Measurements from ENCODE around the gene TEX22. TPM values are rescaled to one million over a fixed set of nuclear protein-coding genes. Genes with fewer than 3 reads are reported as not detected.
A peak's percentile ranks its signal among the peaks of the same experiment; 100 is the strongest.
"Not testable (repeated sequence)": the region's sequence is repeated elsewhere in the genome, so short reads cannot be mapped to it uniquely, and the experiment has no call there.

Gene TEX22
- total RNA-seq, 2 experiments from 2014 or later, result 0.56 to 2.1 TPM

DNA sequence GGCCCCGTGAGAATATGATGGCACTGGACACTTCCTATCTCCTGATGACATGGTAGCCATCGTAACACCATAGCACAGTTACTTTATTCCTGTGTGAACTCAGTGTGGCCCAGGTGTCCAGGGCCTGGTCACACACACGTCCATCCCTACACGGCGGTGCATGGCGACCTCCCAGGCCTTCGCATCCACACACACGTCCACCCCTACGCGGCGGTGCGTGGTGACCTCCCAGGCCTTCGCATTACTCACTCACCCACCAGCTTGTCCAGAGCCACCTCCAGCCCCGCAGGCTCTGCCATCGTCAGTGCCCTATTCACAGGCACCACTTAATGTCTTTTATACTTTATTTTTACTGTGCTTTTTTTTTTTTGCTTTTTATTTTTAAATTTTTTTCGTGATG, 39.4 kb upstream of the TEX22 start:
- Mint-ChIP-seq H3K9me3 (no peaks in the 10 kb centered on the region), H3K4me1 (peaks cover 10% of the 10 kb centered on the region), H3K27ac (no peak overlapping the region), H3K27me3 (no peaks in the 10 kb centered on the region), H3K36me3 (no peaks in the 10 kb centered on the region), H3K4me3 (no peak overlapping the region)
- DNase-seq, result no peak

DNA sequence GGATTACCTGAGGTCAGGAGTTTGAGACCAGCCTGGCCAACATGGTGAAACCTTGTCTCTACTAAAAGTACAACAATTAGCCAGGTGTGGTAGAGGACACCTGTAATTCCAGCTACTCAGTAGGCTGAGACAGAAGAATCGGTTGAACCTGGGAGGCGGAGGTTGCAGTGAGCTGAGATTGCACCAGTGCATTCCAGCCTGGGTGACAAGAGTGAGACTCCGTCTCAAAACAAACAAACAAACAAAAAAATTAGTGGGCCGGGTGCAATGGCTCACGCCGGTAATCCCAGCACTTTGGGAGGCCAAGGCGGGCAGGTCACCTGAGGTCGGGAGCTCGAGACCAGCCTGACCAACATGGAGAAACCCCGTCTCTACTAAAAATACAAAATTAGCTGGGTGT, 36.9 kb upstream of the TEX22 start:
- not testable (repeated sequence) for DNase-seq, H3K27ac Mint-ChIP-seq, H3K9me3 Mint-ChIP-seq, H3K4me3 Mint-ChIP-seq, H3K27me3 Mint-ChIP-seq, H3K36me3 Mint-ChIP-seq
- peaks cover 11% of the 10 kb centered on the region for H3K4me1 Mint-ChIP-seq

DNA sequence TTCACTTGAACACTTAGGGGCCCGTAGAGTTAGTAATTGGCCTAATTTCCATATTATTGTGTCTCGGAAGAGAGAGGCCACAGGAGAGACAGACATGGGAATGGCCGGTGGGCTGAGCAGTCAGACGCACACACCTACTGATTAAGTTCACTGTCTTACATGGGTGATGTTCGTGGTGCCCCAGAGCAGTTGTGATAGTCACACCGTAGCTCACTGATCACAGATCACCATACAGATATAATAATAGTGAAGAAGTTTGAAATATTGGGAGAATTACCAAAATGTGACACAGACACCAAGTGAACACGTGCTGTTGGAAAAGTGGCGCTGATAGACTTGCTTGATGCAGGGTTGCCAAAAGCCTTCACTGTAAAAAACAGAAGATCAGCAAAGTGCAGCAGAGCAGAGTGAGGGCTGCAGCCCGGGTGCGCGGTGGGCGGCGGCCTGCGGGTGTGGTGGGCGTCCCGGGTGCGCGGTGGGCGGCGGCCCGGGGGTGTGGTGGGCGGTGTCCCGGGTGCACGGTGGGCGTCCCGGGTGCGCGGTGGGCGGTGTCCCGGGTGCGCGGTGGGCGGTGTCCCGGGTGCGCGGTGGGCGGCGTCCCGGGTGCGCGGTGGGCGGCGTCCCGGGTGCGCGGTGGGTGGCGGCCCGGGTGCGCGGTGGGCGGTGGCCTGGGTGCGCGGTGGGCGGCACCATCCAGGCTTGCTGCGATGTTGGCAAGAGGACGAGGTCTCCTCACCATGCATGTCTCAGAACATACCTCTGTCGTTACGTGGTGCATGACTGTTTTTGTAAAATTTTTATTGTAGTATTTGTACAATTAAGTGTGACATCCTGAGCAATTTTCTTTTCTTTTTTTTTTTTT, 34.3 kb upstream of the TEX22 start:
- Mint-ChIP-seq H3K27ac (peak overlapping the region; percentile 39), H3K4me3 (peak overlapping the region; percentile 37), H3K9me3 (no peaks in the 10 kb centered on the region)

DNA sequence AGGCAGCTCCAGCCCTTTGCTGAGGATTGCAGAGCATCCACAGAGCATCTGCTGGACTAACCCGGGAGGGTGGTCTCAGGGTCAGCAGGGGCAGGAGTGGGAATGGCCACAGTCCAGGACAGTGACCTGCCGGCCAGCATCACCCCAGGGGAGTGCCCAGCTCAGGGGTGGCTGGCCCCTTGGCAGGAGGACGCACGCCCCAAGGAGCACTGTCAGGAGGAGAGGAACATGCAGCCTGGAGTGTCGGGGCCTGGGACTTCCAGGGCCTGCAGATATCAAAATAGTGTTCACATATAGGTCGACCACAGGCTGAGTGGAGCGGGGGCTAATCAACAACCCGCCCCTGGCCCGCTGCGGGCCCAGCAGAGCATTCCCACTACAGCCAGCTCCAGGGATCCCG, 33.2 kb upstream of the TEX22 start:
- Mint-ChIP-seq H3K9me3 (no peaks in the 10 kb centered on the region), H3K36me3 (no peaks in the 10 kb centered on the region), H3K4me1 (peaks cover 11% of the 10 kb centered on the region), H3K27me3 (no peaks in the 10 kb centered on the region), H3K27ac (no peak overlapping the region), H3K4me3 (no peak overlapping the region)
- DNase-seq, result no peak

More for the DNA sequence above, 34.3 kb upstream of the TEX22 start:
- DNase-seq, result peak; percentile 48
- Mint-ChIP-seq H3K4me1 (peaks cover 11% of the 10 kb centered on the region), H3K36me3 (no peaks in the 10 kb centered on the region), H3K27me3 (no peaks in the 10 kb centered on the region)

DNA sequence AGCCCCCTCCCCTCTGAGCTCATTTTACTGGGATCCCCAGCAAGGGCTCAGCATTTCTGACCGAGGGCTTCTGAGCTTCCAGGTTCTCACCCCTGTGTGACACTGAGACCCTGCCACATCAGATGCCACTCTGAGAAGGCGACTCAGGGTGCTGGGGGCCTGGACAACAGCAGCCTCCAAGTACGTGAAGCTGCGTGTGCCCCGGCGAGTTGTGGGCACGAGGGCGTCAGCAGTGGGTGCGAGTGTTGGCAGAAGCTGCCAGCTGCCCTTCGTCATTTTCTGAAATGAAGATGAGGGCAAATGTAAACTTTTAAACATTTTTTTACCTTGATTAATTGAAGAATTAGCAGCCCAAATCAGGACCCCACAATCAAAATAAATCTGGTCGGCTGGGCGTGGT, 32.7 kb upstream of the TEX22 start:
- Mint-ChIP-seq H3K27me3 (no peaks in the 10 kb centered on the region), H3K9me3 (no peaks in the 10 kb centered on the region), H3K4me3 (no peak overlapping the region), H3K27ac (no peak overlapping the region), H3K4me1 (peaks cover 12% of the 10 kb centered on the region), H3K36me3 (no peaks in the 10 kb centered on the region)
- DNase-seq, result no peak

DNA sequence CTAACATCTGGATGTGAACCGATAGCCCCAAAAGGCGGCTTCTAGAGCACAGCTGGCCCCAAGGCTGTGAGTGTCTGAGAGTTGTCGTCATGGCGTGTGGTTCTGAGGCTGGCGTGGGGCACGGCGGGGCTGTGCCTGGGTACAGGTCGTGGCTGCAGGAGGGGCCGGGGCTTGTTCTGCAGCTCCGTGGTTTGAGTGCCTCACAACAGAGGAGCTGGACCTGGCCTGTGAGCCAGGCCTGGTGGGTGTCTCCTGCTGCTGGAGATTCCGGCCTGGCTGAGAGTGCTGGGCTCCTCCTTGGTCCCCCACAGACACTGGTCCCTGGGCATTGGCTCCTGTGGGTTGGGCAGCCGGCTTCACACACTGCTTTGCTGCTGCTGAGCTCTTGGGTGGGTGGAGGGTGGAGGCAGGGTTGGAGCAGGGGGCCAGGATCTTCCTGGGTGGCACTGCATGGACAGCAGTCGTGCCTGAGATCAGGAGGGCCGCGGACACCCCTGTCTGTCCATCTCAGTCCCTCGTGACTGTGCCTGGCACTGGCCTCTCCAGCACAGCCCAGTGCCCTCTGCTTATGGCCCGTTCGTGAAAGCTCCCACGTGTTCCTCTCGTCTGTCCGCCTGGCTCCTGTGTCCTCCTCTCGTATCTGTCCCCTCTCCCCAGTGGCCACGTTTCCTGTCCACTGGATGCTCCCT, 31.8 kb upstream of the TEX22 start:
- Mint-ChIP-seq H3K27ac (no peak overlapping the region), H3K4me1 (peaks cover 13% of the 10 kb centered on the region), H3K9me3 (no peaks in the 10 kb centered on the region), H3K27me3 (no peaks in the 10 kb centered on the region), H3K36me3 (no peaks in the 10 kb centered on the region), H3K4me3 (no peak overlapping the region)
- DNase-seq, result no peak

DNA sequence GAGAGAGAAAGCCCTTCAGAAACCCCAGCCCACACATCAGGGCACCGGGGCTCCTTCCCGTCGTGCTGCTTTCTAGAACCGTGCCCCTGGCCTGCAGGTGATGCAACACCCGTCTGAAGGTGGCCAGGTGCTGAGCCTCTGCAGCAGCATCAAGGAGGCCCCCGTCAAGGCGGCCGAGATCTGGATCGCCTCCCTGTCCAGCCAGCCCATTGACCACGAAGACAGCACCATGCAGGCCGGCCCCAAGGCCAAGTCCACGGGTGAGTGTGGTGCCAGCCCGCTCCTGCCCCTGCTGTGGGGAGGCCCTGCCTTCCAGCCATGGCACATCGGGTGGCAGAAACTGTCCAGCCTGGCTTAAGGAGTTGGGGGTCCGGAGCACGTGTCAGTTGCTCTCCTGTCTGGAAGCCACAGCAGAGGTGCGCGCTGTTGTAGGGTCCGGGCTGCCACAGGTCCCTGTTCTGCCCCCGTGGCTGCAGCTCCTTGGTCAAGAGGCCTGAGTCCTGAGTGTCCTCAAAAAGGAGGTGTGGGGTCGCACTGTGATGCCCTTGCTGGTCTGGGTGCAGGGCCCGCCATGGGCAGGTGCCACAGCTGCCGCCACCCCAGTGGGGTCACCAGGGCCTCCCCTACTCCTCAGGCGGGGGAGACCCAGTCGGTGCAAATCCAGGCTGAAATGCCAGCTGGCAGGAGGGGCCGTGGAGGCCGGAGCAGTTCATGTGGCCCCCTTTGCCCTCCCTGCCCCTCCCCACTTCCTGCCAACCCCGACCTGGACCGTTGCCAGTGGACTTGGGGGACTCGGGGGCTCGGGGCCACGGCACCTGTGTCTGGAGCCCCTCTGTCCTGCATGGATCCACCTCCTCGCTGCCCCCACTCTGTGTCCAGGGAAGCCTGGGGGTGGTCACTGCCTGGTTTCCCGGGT, 31.0 kb upstream of the TEX22 start:
- H3K4me3 Mint-ChIP-seq, result no peak overlapping the region
- no peaks in the 10 kb centered on the region for H3K27me3 Mint-ChIP-seq
- peaks cover 13% of the 10 kb centered on the region for H3K4me1 Mint-ChIP-seq
- no peaks in the 10 kb centered on the region for H3K36me3 Mint-ChIP-seq
- H3K9me3 Mint-ChIP-seq, result no peaks in the 10 kb centered on the region
- DNase-seq, result no peak
- H3K27ac Mint-ChIP-seq, result no peak overlapping the region

DNA sequence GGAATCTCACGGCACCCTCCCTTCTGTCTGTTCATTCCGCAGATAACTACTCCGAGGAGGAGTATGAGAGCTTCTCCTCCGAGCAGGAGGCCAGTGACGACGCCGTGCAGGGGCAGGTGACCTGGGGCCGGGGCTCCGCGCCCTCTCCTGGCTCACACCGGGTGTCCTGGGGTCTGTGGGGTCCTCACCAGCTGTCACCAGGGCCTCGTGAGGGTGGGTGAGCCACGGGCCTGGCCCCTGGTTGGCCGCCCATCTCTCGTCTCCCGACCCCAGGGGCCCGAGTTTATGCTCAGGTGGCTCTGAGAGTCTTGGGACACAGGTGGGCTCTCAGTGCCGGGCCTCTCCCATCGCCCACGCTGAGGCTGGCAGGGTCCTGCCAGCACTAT, 30.3 kb upstream of the TEX22 start:
- H3K36me3 Mint-ChIP-seq, result no peaks in the 10 kb centered on the region
- no peaks in the 10 kb centered on the region for H3K27me3 Mint-ChIP-seq
- H3K9me3 Mint-ChIP-seq, result no peaks in the 10 kb centered on the region
- no peak overlapping the region for H3K4me3 Mint-ChIP-seq
- H3K4me1 Mint-ChIP-seq, result peaks cover 9% of the 10 kb centered on the region
- no peak overlapping the region for H3K27ac Mint-ChIP-seq
- no peak for DNase-seq

DNA sequence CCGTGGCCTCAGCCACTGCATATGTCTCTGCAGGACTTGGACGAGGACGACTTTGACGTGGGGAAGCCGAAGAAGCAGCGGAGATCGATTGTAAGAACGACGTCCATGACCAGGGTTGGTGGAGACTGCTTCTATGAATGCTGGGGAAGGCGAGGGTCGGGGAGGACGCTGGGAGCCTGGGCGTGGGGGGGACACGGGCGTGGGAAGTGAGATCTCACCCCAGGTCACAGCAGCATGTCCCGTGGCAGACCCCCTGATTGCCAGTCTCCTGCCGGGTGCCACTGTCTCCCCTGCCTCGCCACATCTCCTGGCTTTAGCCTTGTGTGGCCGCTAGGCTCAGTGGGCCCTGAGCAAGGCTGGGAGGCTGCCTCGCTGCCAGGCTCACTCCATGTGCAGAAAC, 29.9 kb upstream of the TEX22 start:
- DNase-seq, result no peak
- Mint-ChIP-seq H3K27me3 (no peaks in the 10 kb centered on the region), H3K9me3 (no peaks in the 10 kb centered on the region), H3K4me3 (no peak overlapping the region), H3K4me1 (peaks cover 8% of the 10 kb centered on the region), H3K36me3 (no peaks in the 10 kb centered on the region), H3K27ac (no peak overlapping the region)

DNA sequence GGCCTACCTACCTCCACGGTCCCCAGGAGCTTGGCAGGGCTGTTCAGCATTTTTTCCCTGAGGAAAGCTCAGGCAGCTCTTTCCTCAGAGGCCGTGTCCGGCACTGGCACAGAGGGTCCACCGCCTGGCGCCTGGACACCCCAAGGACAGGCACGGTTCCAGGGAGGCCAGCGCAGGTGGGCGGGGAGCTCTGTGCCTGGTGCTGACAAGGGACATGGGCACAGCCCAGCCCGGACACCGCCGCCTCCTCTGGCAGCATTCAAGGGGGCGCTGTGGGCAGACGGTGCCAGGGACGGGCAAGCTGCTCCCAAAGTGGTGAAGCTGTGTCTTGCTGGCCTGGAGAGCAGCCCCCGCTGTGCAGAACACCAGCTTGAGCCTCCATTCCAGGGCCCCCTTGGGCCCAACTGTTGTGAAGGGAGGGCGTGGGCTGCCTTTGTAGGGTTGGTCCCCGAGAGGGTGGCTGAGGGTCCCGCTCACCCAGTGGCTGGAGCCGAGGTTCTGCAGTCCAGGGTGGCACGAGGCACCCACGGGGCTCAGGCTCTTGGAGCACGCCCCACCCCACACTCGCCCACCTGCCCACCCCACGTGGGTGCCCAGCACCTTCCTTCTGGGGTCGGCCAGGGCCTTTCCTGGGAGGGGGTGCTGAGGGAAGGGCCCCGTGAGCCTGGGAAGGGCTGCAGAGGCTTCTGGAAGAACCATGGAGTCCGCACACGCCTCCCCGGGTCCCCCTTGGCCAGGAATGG, 29.3 kb upstream of the TEX22 start:
- H3K4me3 Mint-ChIP-seq, result no peak overlapping the region
- H3K27me3 Mint-ChIP-seq, result no peaks in the 10 kb centered on the region
- peaks cover 2% of the 10 kb centered on the region for H3K4me1 Mint-ChIP-seq
- no peak for DNase-seq
- H3K36me3 Mint-ChIP-seq, result no peaks in the 10 kb centered on the region
- no peaks in the 10 kb centered on the region for H3K9me3 Mint-ChIP-seq
- no peak overlapping the region for H3K27ac Mint-ChIP-seq

DNA sequence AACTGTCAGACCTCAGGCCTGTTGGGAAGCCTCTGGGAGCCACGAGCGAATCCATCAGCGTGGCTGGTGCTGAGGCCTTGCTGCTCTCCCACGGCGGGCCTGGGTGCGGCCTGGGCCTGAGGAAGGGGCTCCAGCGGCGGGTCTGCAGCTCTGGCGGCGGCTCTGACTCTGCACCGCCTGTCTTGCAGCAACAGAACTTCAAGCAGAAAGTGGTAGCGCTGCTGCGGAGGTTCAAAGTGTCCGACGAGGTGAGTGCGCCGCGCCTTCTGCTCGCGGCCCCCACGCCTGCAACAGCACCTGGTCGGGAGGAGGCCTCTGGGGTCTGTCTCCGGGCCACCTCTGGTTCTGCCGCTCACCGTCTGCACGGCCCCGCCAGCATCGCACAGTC, 28.7 kb upstream of the TEX22 start:
- H3K4me3 Mint-ChIP-seq, result no peak overlapping the region
- no peak for DNase-seq
- H3K4me1 Mint-ChIP-seq, result peaks cover 2% of the 10 kb centered on the region
- H3K9me3 Mint-ChIP-seq, result no peaks in the 10 kb centered on the region
- no peaks in the 10 kb centered on the region for H3K27me3 Mint-ChIP-seq
- no peaks in the 10 kb centered on the region for H3K36me3 Mint-ChIP-seq
- H3K27ac Mint-ChIP-seq, result no peak overlapping the region

DNA sequence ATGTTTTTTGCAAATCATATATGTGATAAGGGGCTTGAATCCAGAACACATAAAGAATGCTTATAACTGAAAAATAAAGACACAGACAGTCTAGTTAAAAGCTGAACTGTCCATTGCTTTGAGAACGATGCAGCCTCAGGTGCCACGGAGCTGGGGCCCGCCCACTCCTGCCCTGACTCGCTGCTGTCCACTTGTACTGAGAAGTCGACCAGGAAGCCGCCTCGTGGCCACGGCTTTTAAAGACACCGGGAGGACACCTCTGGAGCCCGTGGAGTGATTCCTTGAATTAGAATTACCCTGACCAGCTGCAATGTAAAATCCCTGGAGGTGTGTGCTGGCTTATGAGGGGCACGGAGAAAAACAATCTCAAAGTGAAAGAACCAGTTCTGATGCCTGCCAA, 23.9 kb upstream of the TEX22 start:
- Mint-ChIP-seq H3K4me3 (no peak overlapping the region), H3K9me3 (peaks cover 1% of the 10 kb centered on the region), H3K27ac (no peak overlapping the region), H3K4me1 (peaks cover 10% of the 10 kb centered on the region), H3K27me3 (no peaks in the 10 kb centered on the region), H3K36me3 (no peaks in the 10 kb centered on the region)
- DNase-seq, result no peak

DNA sequence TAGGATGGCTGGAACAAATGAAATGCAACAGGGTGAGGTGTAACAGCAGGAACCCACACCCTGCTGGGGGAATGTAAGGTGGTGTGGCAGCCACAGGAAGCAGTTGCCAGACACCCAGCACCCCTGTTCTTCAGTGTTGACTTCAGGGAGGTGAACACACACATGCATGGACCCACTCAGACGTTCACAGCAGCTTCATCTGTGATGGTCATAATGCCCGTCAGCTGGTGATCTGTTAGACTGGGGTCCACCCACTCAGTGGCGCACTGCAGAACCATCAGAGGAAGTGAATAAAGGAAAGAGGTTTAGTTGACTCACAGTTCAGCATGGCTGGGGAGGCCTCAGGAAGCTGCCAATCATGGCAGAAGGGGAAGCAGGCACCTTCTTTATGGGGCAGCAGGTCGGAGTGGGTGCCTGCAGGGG, 22.7 kb upstream of the TEX22 start:
- Mint-ChIP-seq H3K27ac (peak overlapping the region; percentile 26), H3K4me1 (peaks cover 9% of the 10 kb centered on the region), H3K36me3 (no peaks in the 10 kb centered on the region), H3K27me3 (no peaks in the 10 kb centered on the region), H3K9me3 (peaks cover 1% of the 10 kb centered on the region), H3K4me3 (peak overlapping the region; percentile 30)
- peak; percentile 50 for DNase-seq

DNA sequence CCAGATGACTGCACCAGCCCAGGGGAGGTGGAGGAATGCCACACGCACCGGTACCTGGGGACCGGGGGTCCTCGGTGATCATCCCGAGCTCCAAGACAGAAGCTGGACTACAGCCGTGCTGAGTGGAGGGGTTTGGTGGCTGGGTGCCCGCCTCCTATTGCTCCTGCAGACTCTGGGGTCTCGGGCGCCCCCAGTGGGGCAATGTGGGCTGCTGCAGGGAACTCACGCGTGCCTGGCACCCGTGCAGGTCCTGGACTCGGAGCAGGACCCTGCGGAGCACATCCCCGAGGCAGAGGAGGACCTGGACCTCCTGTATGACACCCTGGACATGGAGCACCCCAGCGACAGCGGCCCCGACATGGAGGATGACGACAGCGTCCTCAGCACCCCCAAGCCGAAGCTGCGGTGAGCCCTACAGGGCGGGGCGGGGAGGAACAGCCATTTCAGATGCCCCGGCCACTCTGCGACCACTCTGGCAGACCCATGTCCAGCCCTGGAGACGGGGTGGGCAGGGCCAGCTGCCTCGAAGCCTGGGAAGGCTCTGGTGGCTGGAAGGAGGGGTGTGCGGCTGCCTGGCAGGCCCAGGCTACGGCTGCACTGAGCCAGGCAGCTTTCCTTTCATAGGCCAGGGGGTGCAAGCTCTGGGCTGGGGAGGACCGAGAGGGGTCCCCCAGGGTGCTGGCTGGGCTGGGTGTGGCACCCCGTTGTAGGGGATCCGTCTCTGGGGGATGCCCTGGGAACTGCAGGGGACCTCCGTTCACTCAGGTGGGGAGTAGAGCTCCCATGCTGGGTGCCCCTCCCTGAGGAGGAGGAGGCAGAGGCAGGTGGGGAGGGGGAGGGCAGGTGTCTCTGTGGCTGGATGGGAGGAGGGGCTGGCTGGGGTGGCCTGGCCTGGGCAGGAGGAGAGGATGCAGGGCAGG, 21.6 kb upstream of the TEX22 start:
- no peak for DNase-seq
- no peaks in the 10 kb centered on the region for H3K27me3 Mint-ChIP-seq
- H3K4me1 Mint-ChIP-seq, result peaks cover 8% of the 10 kb centered on the region
- no peak overlapping the region for H3K27ac Mint-ChIP-seq
- H3K4me3 Mint-ChIP-seq, result no peak overlapping the region
- peaks cover 1% of the 10 kb centered on the region for H3K9me3 Mint-ChIP-seq
- H3K36me3 Mint-ChIP-seq, result no peaks in the 10 kb centered on the region

All from activated naive CD8-positive, alpha-beta T cell treated with anti-CD3 and anti-CD28 coated beads for 36 hours (primary cell).